HPDE6-E6E7 (cell line): Measurements from ENCODE around the gene MPV17L2.
"Not testable (repeated sequence)": the region's sequence is repeated elsewhere in the genome, so short reads cannot be mapped to it uniquely, and the experiment has no call there.

ENCODE experiments used
- DNase-seq: peaks from one replicate; pipeline ENCODE4 v3.0.0; 2011; ENCODE audit warnings: missing footprints; ENCODE audit errors: extremely low spot score

MPV17L2 gene

GRCh38 chr19:18191640-18192062 lies 1.4 kb upstream of the MPV17L2 start:
- DNase-seq: no peak

GRCh38 chr19:18193388-18194180 lies 566 bp downstream of the MPV17L2 start:
- no peak for DNase-seq

GRCh38 chr19:18194181-18194530 lies 1.1 kb downstream of the MPV17L2 start:
- no peak for DNase-seq

- DNase-seq: no peak
Observed at GRCh38 chr19:18194554-18195238, 1.7 kb downstream of the MPV17L2 start.

GRCh38 chr19:18196511-18196845 lies 3.5 kb downstream of the MPV17L2 start:
- DNase-seq: no peak

GRCh38 chr19:18197306-18197705 lies 4.3 kb downstream of the MPV17L2 start:
- DNase-seq: no peak

GRCh38 chr19:18197941-18198340 lies 4.9 kb downstream of the MPV17L2 start:
- no peak for DNase-seq

GRCh38 chr19:18198374-18198773 lies 5.4 kb downstream of the MPV17L2 start:
- no peak for DNase-seq

GRCh38 chr19:18202397-18202777 lies 9.4 kb downstream of the MPV17L2 start:
- no peak for DNase-seq

GRCh38 chr19:18202778-18203407 lies 9.9 kb downstream of the MPV17L2 start:
- DNase-seq: no peak

- DNase-seq: no peak
Observed at GRCh38 chr19:18203408-18203862, 10.4 kb downstream of the MPV17L2 start.

GRCh38 chr19:18203863-18204393 lies 10.9 kb downstream of the MPV17L2 start, which contains the start of gene RAB3A:
RAB3A (minus strand) TSS chr19:18204042; CDS start chr19:18202740, 1,302 bp downstream.
- DNase-seq: peak; percentile 99

- no peak for DNase-seq
Observed at GRCh38 chr19:18204394-18205199, 11.6 kb downstream of the MPV17L2 start.

- DNase-seq: no peak
Observed at GRCh38 chr19:18205200-18205892, 12.3 kb downstream of the MPV17L2 start.

GRCh38 chr19:18206018-18206417 lies 13.0 kb downstream of the MPV17L2 start:
- no peak for DNase-seq

- DNase-seq: no peak
Observed at GRCh38 chr19:18208098-18208951, 15.3 kb downstream of the MPV17L2 start.

- not testable (repeated sequence) for DNase-seq
Observed at GRCh38 chr19:18209912-18210311, 16.9 kb downstream of the MPV17L2 start.

GRCh38 chr19:18211683-18212082 lies 18.7 kb downstream of the MPV17L2 start:
- no peak for DNase-seq

GRCh38 chr19:18214779-18215433 lies 21.9 kb downstream of the MPV17L2 start:
- DNase-seq: no peak

GRCh38 chr19:18216789-18217188 lies 23.8 kb downstream of the MPV17L2 start:
- no peak for DNase-seq
